Osteoblast (primary cell): ENCODE results near the gene C1orf167. TPM values are rescaled to one million over a fixed set of nuclear protein-coding genes. Genes with fewer than 3 reads are reported as not detected.

Experiments used
- DNase-seq: peaks from one replicate; pipeline ENCODE4 v3.0.0; 2011; ENCODE audit warnings: low spot score, mixed read lengths; ENCODE audit not compliant: insufficient read length; ENCODE audit errors: missing footprints
- H2AFZ ChIP-seq: 2 replicates; pipeline ENCODE4 v1.6.0; 2011; ENCODE audit warnings: mild to moderate bottlenecking, low read length
- H3K27ac ChIP-seq: 2 replicates; pipeline ENCODE4 v1.5.1; 2011; ENCODE audit warnings: mild to moderate bottlenecking, low read depth, low read length, moderate library complexity
- H3K27me3 ChIP-seq: 2 replicates; pipeline ENCODE4 v1.6.0; 2012; ENCODE audit warnings: mild to moderate bottlenecking, control low read depth, inconsistent platforms, low read length, moderate library complexity; ENCODE audit not compliant: insufficient read depth
- H3K36me3 ChIP-seq: 2 replicates; pipeline ENCODE4 v1.5.1; 2011; ENCODE audit warnings: mild to moderate bottlenecking, low read length, control low read depth, moderate library complexity; ENCODE audit not compliant: insufficient read depth
- H3K4me1 ChIP-seq: 2 replicates; pipeline ENCODE4 v1.5.1; 2011; ENCODE audit warnings: mild to moderate bottlenecking, low read length, control low read depth, moderate library complexity; ENCODE audit not compliant: insufficient read depth
- H3K4me2 ChIP-seq: 2 replicates; pipeline ENCODE4 v1.6.0; 2011; ENCODE audit warnings: mild to moderate bottlenecking, low read length; ENCODE audit not compliant: insufficient read depth
- H3K4me3 ChIP-seq: fragments of 200-600 bp; sonication (generic); 3 replicates; pipeline ENCODE4 v1.5.1; 2012; ENCODE audit warnings: mild to moderate bottlenecking, low read length, inconsistent platforms; ENCODE audit not compliant: insufficient read depth
- H3K79me2 ChIP-seq: 2 replicates; pipeline ENCODE4 v1.6.0; 2012; ENCODE audit warnings: mild to moderate bottlenecking, low read length, control low read depth, inconsistent platforms; ENCODE audit not compliant: insufficient read depth
- H3K9me3 ChIP-seq: 2 replicates; pipeline ENCODE4 v1.5.1; 2011; ENCODE audit warnings: low read depth, low read length, control low read depth
- H4K20me1 ChIP-seq: 2 replicates; pipeline ENCODE4 v1.6.0; 2012; ENCODE audit warnings: mild to moderate bottlenecking, low read length, control low read depth; ENCODE audit not compliant: insufficient read depth
- total RNA-seq: library from RNA; depleted of rRNA; stranded (reverse); fragments of >200 nt; gene quantifications from 2 replicates; pipeline ENCODE4 v1.2.3, GENCODE V29; 2012
- TF ChIP-seq, protein P1 (sequence below): IDR thresholded peaks from 2 replicates; pipeline ENCODE4 v1.5.1; 2011; ENCODE audit warnings: mild to moderate bottlenecking, low read depth, low read length, moderate library complexity; ENCODE audit errors: extremely low read depth

Gene C1orf167
- total RNA-seq, 1 donor: not detected

DNA sequence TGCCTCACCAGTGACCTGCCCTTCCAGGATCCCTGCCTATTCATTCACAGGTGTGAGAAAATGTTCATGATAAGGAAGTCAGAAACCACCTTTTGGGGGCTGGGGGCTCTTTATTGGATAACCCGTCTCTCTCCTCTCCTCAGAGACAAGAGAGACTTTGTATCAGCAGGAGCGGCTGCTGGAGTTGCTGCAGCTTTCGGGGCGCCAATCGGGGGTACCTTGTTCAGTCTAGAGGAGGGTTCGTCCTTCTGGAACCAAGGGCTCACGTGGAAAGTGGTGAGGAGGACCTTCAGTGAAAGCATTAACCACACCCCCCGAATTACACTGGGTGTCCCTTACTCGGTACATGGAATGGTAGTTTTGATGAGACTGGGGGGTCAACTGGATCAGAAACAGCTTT, 65.0 kb downstream of the C1orf167 start:
- no peaks in the 10 kb centered on the region for H3K27me3 ChIP-seq
- H3K9me3 ChIP-seq: no peaks in the 10 kb centered on the region
- peaks cover 1% of the 10 kb centered on the region for H3K4me1 ChIP-seq
- no peak overlapping the region for H2AFZ ChIP-seq
- no peak overlapping the region for H3K27ac ChIP-seq
- no peaks in the 10 kb centered on the region for H3K79me2 ChIP-seq
- peaks cover 63% of the 10 kb centered on the region for H3K36me3 ChIP-seq
- TF ChIP-seq, protein P1, sequence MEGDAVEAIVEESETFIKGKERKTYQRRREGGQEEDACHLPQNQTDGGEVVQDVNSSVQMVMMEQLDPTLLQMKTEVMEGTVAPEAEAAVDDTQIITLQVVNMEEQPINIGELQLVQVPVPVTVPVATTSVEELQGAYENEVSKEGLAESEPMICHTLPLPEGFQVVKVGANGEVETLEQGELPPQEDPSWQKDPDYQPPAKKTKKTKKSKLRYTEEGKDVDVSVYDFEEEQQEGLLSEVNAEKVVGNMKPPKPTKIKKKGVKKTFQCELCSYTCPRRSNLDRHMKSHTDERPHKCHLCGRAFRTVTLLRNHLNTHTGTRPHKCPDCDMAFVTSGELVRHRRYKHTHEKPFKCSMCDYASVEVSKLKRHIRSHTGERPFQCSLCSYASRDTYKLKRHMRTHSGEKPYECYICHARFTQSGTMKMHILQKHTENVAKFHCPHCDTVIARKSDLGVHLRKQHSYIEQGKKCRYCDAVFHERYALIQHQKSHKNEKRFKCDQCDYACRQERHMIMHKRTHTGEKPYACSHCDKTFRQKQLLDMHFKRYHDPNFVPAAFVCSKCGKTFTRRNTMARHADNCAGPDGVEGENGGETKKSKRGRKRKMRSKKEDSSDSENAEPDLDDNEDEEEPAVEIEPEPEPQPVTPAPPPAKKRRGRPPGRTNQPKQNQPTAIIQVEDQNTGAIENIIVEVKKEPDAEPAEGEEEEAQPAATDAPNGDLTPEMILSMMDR: no peak
- H4K20me1 ChIP-seq: no peaks in the 10 kb centered on the region
- no peak overlapping the region for H3K4me2 ChIP-seq
- H3K4me3 ChIP-seq: no peak overlapping the region
- no peak for DNase-seq

DNA sequence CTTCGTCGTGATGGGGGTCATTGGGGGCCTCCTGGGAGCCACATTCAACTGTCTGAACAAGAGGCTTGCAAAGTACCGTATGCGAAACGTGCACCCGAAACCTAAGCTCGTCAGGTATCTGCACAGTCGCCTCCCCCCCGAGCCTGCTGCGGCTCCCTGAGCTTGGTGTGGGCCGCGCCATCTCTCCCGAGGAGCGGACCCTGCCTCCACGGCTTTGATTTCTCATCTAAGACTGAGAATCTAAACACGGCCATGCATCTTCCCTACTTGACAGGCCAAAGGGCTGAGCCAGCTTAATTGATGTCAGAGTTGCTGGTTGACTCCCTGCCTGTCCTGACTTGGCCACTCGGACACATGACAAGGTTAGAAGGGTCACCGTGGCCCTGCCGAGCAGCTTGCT, 66.5 kb downstream of the C1orf167 start:
- no peaks in the 10 kb centered on the region for H4K20me1 ChIP-seq
- no peaks in the 10 kb centered on the region for H3K79me2 ChIP-seq
- no peak for DNase-seq
- H3K4me2 ChIP-seq: no peak overlapping the region
- no peak overlapping the region for H2AFZ ChIP-seq
- H3K36me3 ChIP-seq: peaks cover 69% of the 10 kb centered on the region
- no peaks in the 10 kb centered on the region for H3K27me3 ChIP-seq
- H3K4me1 ChIP-seq: no peaks in the 10 kb centered on the region
- H3K9me3 ChIP-seq: no peaks in the 10 kb centered on the region
- H3K4me3 ChIP-seq: no peak overlapping the region
- TF ChIP-seq, protein P1: no peak
- no peak overlapping the region for H3K27ac ChIP-seq

- Histone ChIP-seq H4K20me1 (no peaks in the 10 kb centered on the region), H3K4me3 (no peak overlapping the region), H2AFZ (no peak overlapping the region), H3K4me1 (no peaks in the 10 kb centered on the region), H3K27me3 (no peaks in the 10 kb centered on the region), H3K4me2 (no peak overlapping the region), H3K27ac (no peak overlapping the region), H3K79me2 (no peaks in the 10 kb centered on the region), H3K36me3 (peaks cover 79% of the 10 kb centered on the region), H3K9me3 (no peaks in the 10 kb centered on the region)
- TF ChIP-seq, protein P1: no peak
- peak; percentile 18 for DNase-seq
Measured at GRCh38 chr1:11831945-11832725, 70.1 kb downstream of the C1orf167 start.

- TF ChIP-seq, protein P1: no peak
- H3K27ac ChIP-seq: no peak overlapping the region
- no peak overlapping the region for H3K4me2 ChIP-seq
- DNase-seq: peak; percentile 79
- no peaks in the 10 kb centered on the region for H3K79me2 ChIP-seq
- no peak overlapping the region for H2AFZ ChIP-seq
- H3K36me3 ChIP-seq: peaks cover 81% of the 10 kb centered on the region
- no peaks in the 10 kb centered on the region for H3K9me3 ChIP-seq
- H4K20me1 ChIP-seq: peaks cover 4% of the 10 kb centered on the region
- no peaks in the 10 kb centered on the region for H3K4me1 ChIP-seq
- H3K27me3 ChIP-seq: no peaks in the 10 kb centered on the region
- no peak overlapping the region for H3K4me3 ChIP-seq
Measured at GRCh38 chr1:11833497-11833896, 71.5 kb downstream of the C1orf167 start.
